Smooth muscle cell (in vitro differentiated cells): Measurements from ENCODE around the gene TAGLN. TPM values are rescaled to one million over a fixed set of nuclear protein-coding genes. Genes with fewer than 3 reads are reported as not detected.

Experiments used
- DNase-seq: peaks from one replicate; lab custom pipeline; 2025; ENCODE audit not compliant: unreplicated experiment; lab: John Stamatoyannopoulos, UW
- H2AFZ ChIP-seq: fragments of 200-600 bp; sonication (generic); 2 replicates; pipeline ENCODE4 v1.6.0; 2016; ENCODE audit warnings: antibody characterized with exemption, low read depth, mild to moderate bottlenecking
- H3F3A ChIP-seq: fragments of 200-600 bp; sonication (generic); 2 replicates; pipeline ENCODE4 v1.6.0; 2017; ENCODE audit warnings: antibody characterized with exemption, low read depth
- H3K27ac ChIP-seq: fragments of 200-600 bp; sonication (generic); 2 replicates; pipeline ENCODE4 v1.5.1; 2016; ENCODE audit warnings: low read depth, mild to moderate bottlenecking
- H3K27me3 ChIP-seq: fragments of 200-600 bp; sonication (generic); 2 replicates; pipeline ENCODE4 v1.6.1; 2016; ENCODE audit warnings: low read depth, mild to moderate bottlenecking
- H3K36me3 ChIP-seq: fragments of 200-600 bp; sonication (generic); 2 replicates; pipeline ENCODE4 v1.5.1; 2016; ENCODE audit warnings: low read depth
- H3K4me1 ChIP-seq: fragments of 200-600 bp; sonication (generic); 2 replicates; pipeline ENCODE4 v1.5.1; 2016; ENCODE audit warnings: low read depth
- H3K4me2 ChIP-seq: fragments of 200-600 bp; sonication (generic); 2 replicates; pipeline ENCODE4 v1.6.0; 2016; ENCODE audit warnings: mild to moderate bottlenecking
- H3K4me3 ChIP-seq: fragments of 200-600 bp; sonication (generic); 2 replicates; pipeline ENCODE4 v1.5.1; 2016; ENCODE audit warnings: mild to moderate bottlenecking
- H3K79me2 ChIP-seq: fragments of 200-600 bp; sonication (generic); 2 replicates; pipeline ENCODE4 v1.6.0; 2016; ENCODE audit warnings: low read depth, mild to moderate bottlenecking
- H3K9ac ChIP-seq: fragments of 200-600 bp; sonication (generic); 2 replicates; pipeline ENCODE4 v1.6.0; 2016; ENCODE audit warnings: low read depth
- H3K9me3 ChIP-seq: fragments of 200-600 bp; sonication (generic); replicated peaks from 2 replicates; pipeline ENCODE4 v1.5.1; 2016; ENCODE audit warnings: low read depth
- H4K20me1 ChIP-seq: fragments of 200-600 bp; sonication (generic); 2 replicates; pipeline ENCODE4 v1.6.0; 2016; ENCODE audit warnings: low read depth
- WGBS: methylation state at CpG from one replicate; pipeline ENCODE4 v1.1.7; 2016; ENCODE audit warnings: low lambda C conversion rate; 5-methylcytosine and 5-hydroxymethylcytosine counted together
- polyA plus RNA-seq: library from polyadenylated mRNA; unstranded; fragments of >200 nt; fragmentation: Nextera tagmentation; extraction: Ambion mirVana; gene quantifications from 2 replicates; pipeline ENCODE4 v1.2.1, GENCODE V29; 2016
- total RNA-seq: library from RNA; depleted of rRNA; stranded (reverse); fragments of >200 nt; gene quantifications from 2 replicates; pipeline ENCODE4 v1.2.3, GENCODE V29; 2014
- TF ChIP-seq, protein P1 (sequence below): fragments of 200-600 bp; sonication (generic); IDR thresholded peaks from 2 replicates; pipeline ENCODE4 v1.5.1; 2017; ENCODE audit warnings: borderline replicate concordance, mild to moderate bottlenecking, antibody characterized with exemption; ENCODE audit not compliant: insufficient read depth, poor library complexity, severe bottlenecking

Gene TAGLN
- total and polyA plus RNA-seq, 2 experiments from 2014 or later = 1,972 to 2,250 TPM

- WGBS = over 99% methylated on average over 9 of the region's 9 CpGs
- Histone ChIP-seq H3K4me2 (no peak overlapping the region), H3K79me2 (peaks cover 17% of the 10 kb centered on the region), H3F3A (no peaks in the 10 kb centered on the region), H3K4me1 (no peaks in the 10 kb centered on the region), H4K20me1 (no peaks in the 10 kb centered on the region), H3K36me3 (no peaks in the 10 kb centered on the region), H3K27ac (no peak overlapping the region), H3K9me3 (no peaks in the 10 kb centered on the region), H3K4me3 (no peak overlapping the region), H3K9ac (no peak overlapping the region), H3K27me3 (no peaks in the 10 kb centered on the region), H2AFZ (no peak overlapping the region)
- TF ChIP-seq, protein P1, sequence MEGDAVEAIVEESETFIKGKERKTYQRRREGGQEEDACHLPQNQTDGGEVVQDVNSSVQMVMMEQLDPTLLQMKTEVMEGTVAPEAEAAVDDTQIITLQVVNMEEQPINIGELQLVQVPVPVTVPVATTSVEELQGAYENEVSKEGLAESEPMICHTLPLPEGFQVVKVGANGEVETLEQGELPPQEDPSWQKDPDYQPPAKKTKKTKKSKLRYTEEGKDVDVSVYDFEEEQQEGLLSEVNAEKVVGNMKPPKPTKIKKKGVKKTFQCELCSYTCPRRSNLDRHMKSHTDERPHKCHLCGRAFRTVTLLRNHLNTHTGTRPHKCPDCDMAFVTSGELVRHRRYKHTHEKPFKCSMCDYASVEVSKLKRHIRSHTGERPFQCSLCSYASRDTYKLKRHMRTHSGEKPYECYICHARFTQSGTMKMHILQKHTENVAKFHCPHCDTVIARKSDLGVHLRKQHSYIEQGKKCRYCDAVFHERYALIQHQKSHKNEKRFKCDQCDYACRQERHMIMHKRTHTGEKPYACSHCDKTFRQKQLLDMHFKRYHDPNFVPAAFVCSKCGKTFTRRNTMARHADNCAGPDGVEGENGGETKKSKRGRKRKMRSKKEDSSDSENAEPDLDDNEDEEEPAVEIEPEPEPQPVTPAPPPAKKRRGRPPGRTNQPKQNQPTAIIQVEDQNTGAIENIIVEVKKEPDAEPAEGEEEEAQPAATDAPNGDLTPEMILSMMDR = no peak
- no peak for DNase-seq
Measured at GRCh38 chr11:117225553-117226170, 26.5 kb downstream of the TAGLN start.

GRCh38 chr11:117226388-117227385 is 27.5 kb downstream of the TAGLN start:
- Histone ChIP-seq H3K4me1 (peaks cover 6% of the 10 kb centered on the region), H3K4me2 (no peak overlapping the region), H3K9ac (no peak overlapping the region), H3K9me3 (no peaks in the 10 kb centered on the region), H3K27me3 (no peaks in the 10 kb centered on the region), H3K79me2 (peaks cover 28% of the 10 kb centered on the region), H4K20me1 (no peaks in the 10 kb centered on the region), H3F3A (no peaks in the 10 kb centered on the region), H3K4me3 (no peak overlapping the region), H3K27ac (no peak overlapping the region), H3K36me3 (no peaks in the 10 kb centered on the region), H2AFZ (no peak overlapping the region)
- WGBS = 71% methylated on average over 19 of the region's 19 CpGs
- TF ChIP-seq, protein P1 = peak; percentile 83
- DNase-seq = no peak

DNA sequence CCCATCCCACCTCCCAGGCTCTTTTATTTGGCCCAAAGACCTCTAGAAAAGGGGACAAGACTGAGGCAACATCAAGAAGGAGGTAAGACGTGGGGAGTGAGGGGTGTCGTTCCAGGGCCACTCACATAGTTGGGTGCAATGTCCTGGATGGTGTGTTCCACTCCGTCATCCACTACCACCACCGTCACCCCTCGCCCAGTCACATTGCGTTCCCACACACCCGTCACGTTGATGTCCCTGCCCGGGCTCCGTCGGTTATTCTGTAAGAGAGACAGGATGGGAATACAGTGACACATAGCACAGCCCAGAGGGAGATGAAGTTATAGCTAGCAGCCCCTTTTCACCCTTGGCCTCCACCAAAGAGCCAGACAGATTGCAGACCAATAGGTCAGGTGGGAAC is 28.9 kb downstream of the TAGLN start:
- H3K4me1 ChIP-seq = peaks cover 6% of the 10 kb centered on the region
- WGBS = 96% methylated on average over 11 of the region's 11 CpGs
- no peaks in the 10 kb centered on the region for H3F3A ChIP-seq
- H3K36me3 ChIP-seq = no peaks in the 10 kb centered on the region
- no peaks in the 10 kb centered on the region for H3K27me3 ChIP-seq
- no peaks in the 10 kb centered on the region for H4K20me1 ChIP-seq
- H3K79me2 ChIP-seq = peaks cover 36% of the 10 kb centered on the region
- TF ChIP-seq, protein P1 = no peak
- no peak overlapping the region for H3K27ac ChIP-seq
- no peaks in the 10 kb centered on the region for H3K9me3 ChIP-seq
- no peak for DNase-seq
- no peak overlapping the region for H3K9ac ChIP-seq
- no peak overlapping the region for H3K4me2 ChIP-seq
- H2AFZ ChIP-seq = no peak overlapping the region
- H3K4me3 ChIP-seq = no peak overlapping the region
